Central memory CD8-positive, alpha-beta T cell (primary cell): Measurements from ENCODE around the gene TNS1.

Experiments
- ATAC-seq: fragments of 150-1000 bp; cut with Tn5 transposase; replicated peaks from 2 replicates; pipeline ENCODE4 v1.10.0; 2022; ENCODE audit warnings: mild to moderate bottlenecking, moderate FRiP score, moderate number of reproducible peaks; ENCODE audit not compliant: poor library complexity, severe bottlenecking; ENCODE audit errors: extremely low read depth
- DNase-seq, 2 donors: peaks; one replicate each; pipeline ENCODE4 v3.0.0; 2021; ENCODE audit warnings: low spot score in 2 of 2
- H3K27ac Mint-ChIP-seq: one replicate; pipeline ENCODE4 v1.8.0; 2022; ENCODE audit warnings: low read depth, mild to moderate bottlenecking, moderate library complexity, mixed read lengths
- H3K27me3 Mint-ChIP-seq: one replicate; pipeline ENCODE4 v1.8.0; 2022; ENCODE audit warnings: mixed read lengths
- H3K36me3 Mint-ChIP-seq: one replicate; pipeline ENCODE4 v1.8.0; 2022; ENCODE audit warnings: mild to moderate bottlenecking, moderate library complexity, mixed read lengths; ENCODE audit not compliant: insufficient read depth
- H3K4me1 Mint-ChIP-seq: one replicate; pipeline ENCODE4 v1.8.0; 2022; ENCODE audit warnings: mixed read lengths
- H3K4me3 Mint-ChIP-seq: one replicate; pipeline ENCODE4 v1.8.0; 2022; ENCODE audit warnings: mild to moderate bottlenecking, moderate library complexity, mixed read lengths
- H3K9me3 Mint-ChIP-seq: one replicate; pipeline ENCODE4 v1.8.0; 2022; ENCODE audit warnings: mixed read lengths

TNS1 gene

DNA sequence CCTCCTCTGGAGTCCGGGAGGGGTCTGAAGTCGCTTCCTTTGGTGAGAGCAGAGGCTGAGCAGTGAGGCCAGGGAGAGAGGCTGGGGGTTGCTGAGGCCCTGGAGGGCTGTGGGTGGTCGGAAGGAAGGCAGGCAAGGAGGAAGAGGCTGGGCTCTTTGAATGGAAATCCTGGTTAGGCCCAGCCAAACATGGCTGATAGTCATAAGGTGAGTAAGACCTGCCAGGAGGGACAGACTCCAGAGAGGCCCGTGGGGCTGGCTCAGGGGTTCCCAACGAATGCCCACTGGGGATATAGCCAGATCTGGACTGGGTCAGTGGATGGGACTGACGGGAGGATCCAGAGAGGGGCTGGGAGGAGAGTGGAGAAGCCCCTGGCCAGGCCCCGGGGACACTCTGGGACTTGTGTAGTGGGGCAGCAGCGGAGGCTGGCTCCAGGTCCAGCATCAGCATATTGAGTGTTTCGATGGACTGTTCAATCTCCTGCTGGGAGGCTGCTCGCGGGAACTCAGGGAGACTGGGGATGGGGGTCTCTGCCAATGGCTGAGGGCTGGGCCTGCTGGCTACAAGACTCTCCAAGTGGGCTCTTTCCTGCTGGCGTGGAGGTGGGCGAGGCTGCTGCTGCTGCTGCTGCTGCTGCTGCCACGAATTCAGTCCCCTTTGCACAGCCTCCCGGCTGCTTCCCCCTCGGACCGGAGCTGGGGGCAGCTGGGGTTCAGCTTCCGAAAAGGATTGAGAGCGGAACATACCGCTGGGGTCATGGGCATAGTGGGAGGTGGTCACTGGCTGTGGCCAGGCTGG, 155.0 kb downstream of the TNS1 start:
- H3K27me3 Mint-ChIP-seq = peaks cover 33% of the 10 kb centered on the region
- DNase-seq (no peak), ATAC-seq (no peak)
- no peak overlapping the region for H3K4me3 Mint-ChIP-seq
- H3K27ac Mint-ChIP-seq = no peak overlapping the region
- H3K9me3 Mint-ChIP-seq = no peaks in the 10 kb centered on the region
- H3K36me3 Mint-ChIP-seq = no peaks in the 10 kb centered on the region
- H3K4me1 Mint-ChIP-seq = no peaks in the 10 kb centered on the region

DNA sequence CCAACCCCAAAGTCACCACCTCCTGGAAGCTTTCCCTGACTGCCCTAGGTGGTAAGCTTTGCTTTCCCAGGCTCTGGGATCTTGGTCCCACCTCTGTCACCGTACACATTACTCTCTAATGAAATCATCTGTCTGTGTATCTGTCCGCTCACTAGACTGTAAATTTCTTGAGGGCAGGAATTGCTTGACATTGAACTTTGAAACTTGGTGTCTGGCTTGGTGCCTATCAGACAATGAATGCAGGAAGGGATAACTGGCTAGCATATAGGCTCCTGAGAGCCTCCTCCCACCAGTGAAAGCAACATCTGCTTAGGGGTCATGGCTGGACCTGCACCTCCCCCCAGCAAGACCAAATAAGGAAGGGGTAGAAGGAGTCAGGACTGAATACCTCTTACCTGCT, 155.7 kb downstream of the TNS1 start:
- H3K4me3 Mint-ChIP-seq = no peak overlapping the region
- no peaks in the 10 kb centered on the region for H3K4me1 Mint-ChIP-seq
- H3K36me3 Mint-ChIP-seq = no peaks in the 10 kb centered on the region
- H3K27ac Mint-ChIP-seq = no peak overlapping the region
- no peak for ATAC-seq
- H3K27me3 Mint-ChIP-seq = peaks cover 33% of the 10 kb centered on the region
- no peak for DNase-seq
- no peaks in the 10 kb centered on the region for H3K9me3 Mint-ChIP-seq

DNA sequence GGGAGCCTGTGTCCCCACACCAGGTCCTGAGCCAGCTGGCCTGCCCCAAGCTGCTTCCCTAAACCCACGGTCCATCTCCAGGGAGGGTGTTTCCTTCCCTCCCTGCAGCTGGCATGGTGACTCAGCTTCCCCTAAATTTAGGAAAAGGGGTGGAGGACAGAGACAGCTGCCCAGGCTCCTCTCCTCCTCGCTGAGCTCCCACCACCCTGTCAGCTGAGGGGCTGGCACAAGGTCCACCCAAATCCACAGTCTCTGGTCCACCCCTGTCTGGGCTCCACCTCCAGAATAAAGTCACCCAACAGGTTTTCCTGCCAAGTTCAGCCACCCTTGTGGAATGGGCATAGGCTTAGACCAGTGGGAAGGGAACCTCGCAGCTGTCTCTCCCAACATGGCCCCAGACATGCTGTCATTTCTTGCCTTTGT, 156.5 kb downstream of the TNS1 start:
- no peaks in the 10 kb centered on the region for H3K36me3 Mint-ChIP-seq
- no peaks in the 10 kb centered on the region for H3K4me1 Mint-ChIP-seq
- H3K4me3 Mint-ChIP-seq = no peak overlapping the region
- H3K9me3 Mint-ChIP-seq = no peaks in the 10 kb centered on the region
- no peak overlapping the region for H3K27ac Mint-ChIP-seq
- no peak for DNase-seq
- H3K27me3 Mint-ChIP-seq = peaks cover 28% of the 10 kb centered on the region
- ATAC-seq = no peak

GRCh38 chr2:217845301-217845700, 157.5 kb downstream of the TNS1 start:
- no peak overlapping the region for H3K4me3 Mint-ChIP-seq
- H3K27me3 Mint-ChIP-seq = peaks cover 18% of the 10 kb centered on the region
- no peaks in the 10 kb centered on the region for H3K36me3 Mint-ChIP-seq
- no peaks in the 10 kb centered on the region for H3K4me1 Mint-ChIP-seq
- no peaks in the 10 kb centered on the region for H3K9me3 Mint-ChIP-seq
- ATAC-seq (no peak), DNase-seq (no peak)
- no peak overlapping the region for H3K27ac Mint-ChIP-seq

DNA sequence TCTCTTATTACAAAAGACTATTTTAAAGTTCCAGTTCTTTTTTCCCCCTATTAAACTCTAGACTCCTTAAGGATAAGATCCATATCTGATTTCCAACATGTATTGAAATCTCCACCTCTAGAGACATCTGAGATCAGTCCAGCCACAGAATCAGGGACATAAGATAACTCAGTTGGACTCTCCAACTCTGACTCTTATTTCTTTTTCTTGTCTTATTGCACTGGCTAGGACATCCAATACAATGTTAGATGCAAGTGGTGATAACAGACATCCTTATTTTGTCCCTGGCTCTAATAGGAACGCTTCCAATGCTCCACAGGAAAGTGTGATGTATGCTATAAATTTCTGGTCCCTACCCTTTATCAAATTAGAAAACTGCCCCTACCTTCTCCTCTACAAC, 158.1 kb downstream of the TNS1 start:
- DNase-seq (no peak), ATAC-seq (no peak)
- no peaks in the 10 kb centered on the region for H3K9me3 Mint-ChIP-seq
- no peak overlapping the region for H3K27ac Mint-ChIP-seq
- H3K27me3 Mint-ChIP-seq = peaks cover 12% of the 10 kb centered on the region
- H3K4me3 Mint-ChIP-seq = no peak overlapping the region
- no peaks in the 10 kb centered on the region for H3K4me1 Mint-ChIP-seq
- H3K36me3 Mint-ChIP-seq = no peaks in the 10 kb centered on the region

GRCh38 chr2:217843324-217843723, 159.5 kb downstream of the TNS1 start:
- no peak for ATAC-seq
- no peak for DNase-seq
- no peaks in the 10 kb centered on the region for H3K9me3 Mint-ChIP-seq
- no peaks in the 10 kb centered on the region for H3K36me3 Mint-ChIP-seq
- peaks cover 7% of the 10 kb centered on the region for H3K27me3 Mint-ChIP-seq
- no peaks in the 10 kb centered on the region for H3K4me1 Mint-ChIP-seq
- H3K27ac Mint-ChIP-seq = no peak overlapping the region
- no peak overlapping the region for H3K4me3 Mint-ChIP-seq

- H3K4me1 Mint-ChIP-seq = no peaks in the 10 kb centered on the region
- no peak overlapping the region for H3K27ac Mint-ChIP-seq
- DNase-seq = no peak
- no peaks in the 10 kb centered on the region for H3K36me3 Mint-ChIP-seq
- peaks cover 3% of the 10 kb centered on the region for H3K27me3 Mint-ChIP-seq
- H3K4me3 Mint-ChIP-seq = no peak overlapping the region
- ATAC-seq = no peak
- H3K9me3 Mint-ChIP-seq = no peaks in the 10 kb centered on the region
Measured at GRCh38 chr2:217842017-217842416, 160.8 kb downstream of the TNS1 start.

GRCh38 chr2:217840522-217840921, 162.3 kb downstream of the TNS1 start:
- no peak overlapping the region for H3K27ac Mint-ChIP-seq
- no peaks in the 10 kb centered on the region for H3K36me3 Mint-ChIP-seq
- H3K9me3 Mint-ChIP-seq = no peaks in the 10 kb centered on the region
- DNase-seq (no peak), ATAC-seq (no peak)
- peaks cover 17% of the 10 kb centered on the region for H3K27me3 Mint-ChIP-seq
- no peak overlapping the region for H3K4me3 Mint-ChIP-seq
- H3K4me1 Mint-ChIP-seq = no peaks in the 10 kb centered on the region

- DNase-seq (no peak), ATAC-seq (no peak)
- Mint-ChIP-seq H3K4me1 (no peaks in the 10 kb centered on the region), H3K27me3 (peaks cover 22% of the 10 kb centered on the region), H3K27ac (no peak overlapping the region), H3K4me3 (no peak overlapping the region), H3K36me3 (no peaks in the 10 kb centered on the region), H3K9me3 (no peaks in the 10 kb centered on the region)
Measured at GRCh38 chr2:217839750-217840107, 163.1 kb downstream of the TNS1 start.

DNA sequence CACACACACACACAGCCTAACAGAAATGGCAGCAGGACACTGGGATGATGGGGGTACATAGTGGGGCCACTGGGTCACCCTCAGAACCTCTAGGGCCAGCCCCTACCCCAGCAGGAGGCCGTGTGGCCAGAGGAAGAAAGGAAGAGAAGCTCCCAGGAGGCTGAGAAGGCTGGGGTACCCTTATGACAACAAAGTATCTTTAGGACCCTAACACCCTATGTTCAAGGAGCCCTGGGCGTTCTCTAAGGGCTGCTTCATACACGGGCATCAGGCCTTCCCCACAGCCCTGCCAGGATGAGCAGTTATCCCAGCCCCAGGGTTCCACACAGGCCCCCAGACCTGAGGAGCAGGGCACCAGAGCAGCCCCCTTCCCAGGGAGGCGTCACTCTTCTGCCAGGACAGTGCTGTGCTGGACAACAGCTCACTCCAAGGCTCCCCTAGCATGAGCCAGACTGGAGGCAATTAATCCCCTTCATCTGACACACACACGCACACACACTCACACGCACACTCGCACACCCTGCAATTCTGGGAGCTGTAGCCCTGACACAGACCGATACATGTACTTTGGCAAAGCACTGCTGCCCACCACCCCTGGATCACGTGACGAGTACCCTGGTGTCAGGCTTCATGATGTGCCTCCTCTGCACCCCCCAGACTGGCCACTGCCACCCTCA, 163.6 kb downstream of the TNS1 start:
- no peak overlapping the region for H3K4me3 Mint-ChIP-seq
- no peak for DNase-seq
- H3K9me3 Mint-ChIP-seq = no peaks in the 10 kb centered on the region
- no peaks in the 10 kb centered on the region for H3K4me1 Mint-ChIP-seq
- no peaks in the 10 kb centered on the region for H3K36me3 Mint-ChIP-seq
- no peak for ATAC-seq
- H3K27me3 Mint-ChIP-seq = peaks cover 27% of the 10 kb centered on the region
- H3K27ac Mint-ChIP-seq = no peak overlapping the region

- peaks cover 29% of the 10 kb centered on the region for H3K27me3 Mint-ChIP-seq
- H3K27ac Mint-ChIP-seq = no peak overlapping the region
- H3K4me3 Mint-ChIP-seq = no peak overlapping the region
Measured at GRCh38 chr2:217838409-217838831, 164.4 kb downstream of the TNS1 start.

DNA sequence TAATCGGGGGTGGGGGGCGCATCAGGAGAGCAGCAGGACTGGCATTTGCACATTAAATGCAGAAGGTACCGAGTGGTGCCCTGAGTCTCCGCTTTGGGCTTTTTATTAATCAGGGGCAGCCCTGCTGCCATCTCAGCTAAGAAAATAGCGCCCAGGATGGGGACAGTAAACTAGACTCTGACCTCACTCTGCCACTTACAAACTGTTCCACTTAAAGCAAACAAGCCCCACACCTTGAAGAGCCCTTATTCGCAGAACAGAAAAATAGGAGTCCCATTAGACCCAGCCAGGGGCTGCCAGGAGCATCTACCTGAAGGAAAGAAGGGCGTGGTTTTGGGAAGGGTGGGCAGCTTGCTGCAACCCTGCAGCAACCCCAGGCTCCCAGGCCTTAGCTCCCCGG, 165.3 kb downstream of the TNS1 start:
- H3K4me1 Mint-ChIP-seq = no peaks in the 10 kb centered on the region
- DNase-seq = no peak
- no peaks in the 10 kb centered on the region for H3K9me3 Mint-ChIP-seq

More at GRCh38 chr2:217838409-217838831, 164.4 kb downstream of the TNS1 start:
- Mint-ChIP-seq H3K9me3 (no peaks in the 10 kb centered on the region), H3K4me1 (no peaks in the 10 kb centered on the region), H3K36me3 (no peaks in the 10 kb centered on the region)
- ATAC-seq (no peak), DNase-seq (no peak)

DNA sequence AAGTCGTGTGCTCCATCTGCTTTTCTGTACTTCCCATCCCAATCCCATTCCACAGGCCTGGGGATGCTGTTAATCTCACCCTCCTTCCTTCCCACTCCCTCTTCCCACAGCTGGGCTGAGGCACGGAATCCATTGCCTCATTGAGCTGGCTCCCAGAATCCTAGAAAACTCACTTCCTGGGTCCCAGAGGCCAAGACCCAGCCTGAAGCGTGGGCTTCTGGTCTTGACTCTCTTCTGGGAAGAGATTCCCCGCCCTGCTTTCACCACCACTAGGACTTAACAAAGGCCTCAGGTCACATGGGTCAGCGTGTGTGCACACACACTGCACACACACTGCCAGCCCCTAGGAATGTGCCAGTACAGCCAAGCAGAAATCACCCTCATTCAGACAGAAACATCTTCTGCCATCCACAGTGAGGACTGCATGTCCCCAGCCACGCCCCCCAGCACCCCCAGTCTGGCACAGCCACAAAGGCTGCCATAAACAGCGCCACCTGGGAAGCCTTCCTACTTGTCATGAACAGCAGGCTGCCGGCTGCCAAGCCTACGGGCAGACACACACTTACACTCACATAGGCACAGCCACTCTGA, 165.8 kb downstream of the TNS1 start:
- H3K9me3 Mint-ChIP-seq = no peaks in the 10 kb centered on the region
- ATAC-seq = no peak
- no peak for DNase-seq
- H3K36me3 Mint-ChIP-seq = no peaks in the 10 kb centered on the region
- H3K4me3 Mint-ChIP-seq = no peak overlapping the region
- H3K27me3 Mint-ChIP-seq = peaks cover 43% of the 10 kb centered on the region
- H3K27ac Mint-ChIP-seq = no peak overlapping the region
- no peaks in the 10 kb centered on the region for H3K4me1 Mint-ChIP-seq

More for the DNA sequence above, 165.3 kb downstream of the TNS1 start:
- H3K4me3 Mint-ChIP-seq = no peak overlapping the region
- no peak for ATAC-seq
- no peak overlapping the region for H3K27ac Mint-ChIP-seq
- H3K27me3 Mint-ChIP-seq = peaks cover 37% of the 10 kb centered on the region
- no peaks in the 10 kb centered on the region for H3K36me3 Mint-ChIP-seq
